K562 (cell line): ENCODE results near the gene ACSL5. TPM values are rescaled to one million over a fixed set of nuclear protein-coding genes. Genes with fewer than 3 reads are reported as not detected.
A peak's percentile ranks its signal among the peaks of the same experiment; 100 is the strongest.

Experiments
- ATAC-seq: fragments of 200-7000 bp; cut with Tn5 transposase; 3 replicates; pipeline ENCODE4 v1.9.1; 2020; ENCODE audit warnings: moderate library complexity
- BruUV-seq: library from RNA; stranded (reverse); fragments of 400-500 nt; replicated peaks from 2 replicates; lab custom pipeline; 2021; lab: Mats Ljungman, UMichigan
- CTCF ChIA-PET: fragments of 300-600 bp; formaldehyde crosslinking; extraction: SDS; loops from one replicate; lab custom pipeline; 2021; ENCODE audit warnings: low intra/inter-chr PET ratio; lab: Yijun Ruan, JAX
- POLR2A ChIA-PET: fragments of 300-600, 350-650 bp; sonication (Branson Sonifier 250); formaldehyde crosslinking; extraction: SDS; loops from one replicate; lab custom pipeline; 2021; ENCODE audit warnings: antibody characterized with exemption, inconsistent platforms; lab: Yijun Ruan, JAX
- DNase-seq, 4 experiments: peaks; one replicate each; pipeline versions ENCODE4 v3.0.0 to v3.0.0-alpha.2; 2011 to 2018; ENCODE audit warnings: low spot score in 3 of 4, mixed read lengths in 3 of 4; ENCODE audit errors: extremely low read depth in 1 of 4
- FAIRE-seq: peaks from 2 replicates; lab custom pipeline; 2011; peaks lifted over from hg19 to GRCh38; lab: Jason Lieb, UNC
- H2AFZ ChIP-seq: 2 replicates; pipeline ENCODE4 v1.6.0; 2011; ENCODE audit warnings: low read depth, low read length, control low read depth, inconsistent platforms
- H3K27ac ChIP-seq: fragments of 200-600 bp; 3 replicates; pipeline ENCODE4 v1.8.0; 2011; ENCODE audit warnings: low read depth, mild to moderate bottlenecking, control low read depth, inconsistent platforms, low read length, moderate library complexity, mixed read lengths; ENCODE audit errors: extremely low read depth
- H3K27me3 ChIP-seq, 2 experiments: fragments of 300-600 bp in 1 of 2; 2 replicates in 1 of 2; 3 replicates in 1 of 2; pipeline versions ENCODE4 v1.6.0 to v1.8.0; 2011; ENCODE audit warnings: inconsistent platforms in 2 of 2, low read length in 2 of 2, mild to moderate bottlenecking in 1 of 2, mixed read lengths in 1 of 2, moderate library complexity in 1 of 2; ENCODE audit not compliant: control insufficient read depth in 2 of 2, insufficient read depth in 2 of 2
- H3K36me3 ChIP-seq: fragments of 300-600 bp; 3 replicates; pipeline ENCODE4 v1.8.0; 2011; ENCODE audit warnings: mild to moderate bottlenecking, low read length, inconsistent platforms; ENCODE audit not compliant: control insufficient read depth, insufficient read depth
- H3K4me1 ChIP-seq, 2 experiments: fragments of 200-600 bp in 1 of 2; replicated peaks in 1 of 2; 2 replicates in 1 of 2; 3 replicates in 1 of 2; pipeline versions ENCODE4 v1.5.1 to v1.8.0; 2011; ENCODE audit warnings: inconsistent platforms in 2 of 2, low read length in 2 of 2, mild to moderate bottlenecking in 1 of 2, mixed read lengths in 1 of 2, moderate library complexity in 1 of 2; ENCODE audit not compliant: control insufficient read depth in 2 of 2, insufficient read depth in 2 of 2
- H3K4me2 ChIP-seq: 2 replicates; pipeline ENCODE4 v1.6.1; 2011; ENCODE audit warnings: low read length, control low read depth, inconsistent platforms, mixed read lengths; ENCODE audit not compliant: insufficient read depth
- H3K4me3 ChIP-seq: fragments of 200-600 bp; sonication (generic), shearing (Covaris generic); 2 replicates; pipeline ENCODE4 v1.5.1; 2016; ENCODE audit warnings: control low read depth, inconsistent platforms
- H3K79me2 ChIP-seq: fragments of 200-600 bp; 3 replicates; pipeline ENCODE4 v1.8.0; 2011; ENCODE audit warnings: low read length, inconsistent platforms; ENCODE audit not compliant: control insufficient read depth, insufficient read depth
- H3K9ac ChIP-seq, 2 experiments: 2 replicates each; pipeline versions ENCODE4 v1.6.0 to v1.6.1; 2011; ENCODE audit warnings: low read depth in 2 of 2, low read length in 2 of 2, control low read depth in 1 of 2, inconsistent platforms in 1 of 2, mild to moderate bottlenecking in 1 of 2, mixed read lengths in 1 of 2; ENCODE audit not compliant: insufficient read depth in 1 of 2
- H3K9me1 ChIP-seq: one replicate; pipeline ENCODE4 v1.6.0; 2011; ENCODE audit warnings: inconsistent platforms, mild to moderate bottlenecking, low read length, moderate library complexity; ENCODE audit not compliant: control insufficient read depth, insufficient read depth
- H3K9me3 ChIP-seq: replicated peaks from 2 replicates; pipeline ENCODE4 v1.5.1; 2011; ENCODE audit warnings: low read depth, low read length, inconsistent platforms; ENCODE audit not compliant: control insufficient read depth, insufficient read depth
- H4K20me1 ChIP-seq: replicated peaks from 2 replicates; pipeline ENCODE4 v1.6.1; 2011; ENCODE audit warnings: low read length, inconsistent platforms, mixed read lengths; ENCODE audit not compliant: control insufficient read depth, insufficient read depth
- CBFA2T3 ChIP-seq: fragments of 450-650 bp; IDR thresholded peaks from 2 replicates; pipeline ENCODE4 v1.6.1; 2017
- CBX3 ChIP-seq, 2 experiments: IDR thresholded peaks; 1 replicate in 1 of 2; 2 replicates in 1 of 2; pipeline ENCODE4 v1.6.1; 2012; ENCODE audit warnings: inconsistent platforms in 2 of 2, low read length in 2 of 2, borderline replicate concordance in 1 of 2, control low read depth in 1 of 2
- CHCHD3 ChIP-seq: fragments of 250-450 bp; sonication (Bioruptor Pico); IDR thresholded peaks from 2 replicates; pipeline ENCODE4 v2.1.2; 2022; ENCODE audit warnings: mild to moderate bottlenecking
- HMG20A ChIP-seq: fragments of 450-650 bp; formaldehyde crosslinking; conservative IDR thresholded peaks from 2 replicates; pipeline ENCODE4 v1.4.0; 2020; ENCODE audit warnings: mild to moderate bottlenecking, mixed read lengths
- MTA2 ChIP-seq: fragments of 450-650 bp; IDR thresholded peaks from 2 replicates; pipeline ENCODE4 v1.6.1; 2016; ENCODE audit warnings: low read depth
- MTF1 ChIP-seq: fragments of 250-450 bp; sonication (Bioruptor Pico); IDR thresholded peaks from 2 replicates; pipeline ENCODE4 v1.9.0; 2021; ENCODE audit warnings: moderate library complexity, mild to moderate bottlenecking, inconsistent platforms, borderline replicate concordance
- NFE2 ChIP-seq: IDR thresholded peaks from 2 replicates; pipeline ENCODE4 v1.6.1; 2014; ENCODE audit warnings: antibody characterized with exemption, low read depth
- NFIC ChIP-seq: fragments of 450-650 bp; IDR thresholded peaks from 2 replicates; pipeline ENCODE4 v1.6.1; 2017; ENCODE audit warnings: mild to moderate bottlenecking, inconsistent platforms
- NFIX ChIP-seq: fragments of 250-450 bp; sonication (Bioruptor Pico); IDR thresholded peaks from 2 replicates; pipeline ENCODE4 v1.4.0; 2020; ENCODE audit warnings: low read depth, mild to moderate bottlenecking, moderate library complexity
- NFXL1 ChIP-seq: fragments of 450-650 bp; formaldehyde crosslinking; IDR thresholded peaks from 2 replicates; pipeline ENCODE4 v1.4.0; 2021; ENCODE audit warnings: mild to moderate bottlenecking
- PHTF2 ChIP-seq: fragments of 250-450 bp; sonication (Bioruptor Pico); IDR thresholded peaks from 2 replicates; pipeline ENCODE4 v1.5.0; 2021; ENCODE audit warnings: mild to moderate bottlenecking
- PTTG1 ChIP-seq: fragments of 450-650 bp; IDR thresholded peaks from 2 replicates; pipeline ENCODE4 v1.6.1; 2016; ENCODE audit warnings: low read depth, mild to moderate bottlenecking, missing genetic modification characterization, missing compliant biosample characterization
- SMARCE1 ChIP-seq: fragments of 450-650 bp; IDR thresholded peaks from 2 replicates; pipeline ENCODE4 v1.7.1; 2016; ENCODE audit warnings: mild to moderate bottlenecking
- SRSF1 ChIP-seq: fragments of 200-400 bp; formaldehyde crosslinking; IDR thresholded peaks from 2 replicates; pipeline ENCODE4 v1.6.1; 2017; ENCODE audit warnings: mild to moderate bottlenecking, low read depth, low read length, moderate library complexity
- TAL1 ChIP-seq: fragments of 450-650 bp; IDR thresholded peaks from 2 replicates; pipeline ENCODE4 v1.6.1; 2016; ENCODE audit warnings: mild to moderate bottlenecking
- ZNF263 ChIP-seq: sonication (generic); formaldehyde crosslinking; IDR thresholded peaks from 2 replicates; pipeline ENCODE4 v1.8.0; 2022; ENCODE audit warnings: mild to moderate bottlenecking, missing genetic modification reagents, borderline replicate concordance
- ZNF431 ChIP-seq: sonication (generic); formaldehyde crosslinking; IDR thresholded peaks from 2 replicates; pipeline ENCODE4 v1.8.0; 2022; ENCODE audit warnings: mild to moderate bottlenecking, missing genetic modification reagents
- WGBS: fragments of 100-300 bp; shearing (Covaris generic); methylation state at CpG from one replicate; pipeline ENCODE4 v1.1.6; 2016; ENCODE audit warnings: low coverage, mixed read lengths; ENCODE audit not compliant: insufficient coverage; ENCODE audit errors: missing lambda C conversion rate; 5-methylcytosine and 5-hydroxymethylcytosine counted together
- in situ Hi-C: fragments of 300-500 bp; cut with MboI; formaldehyde crosslinking; loops from 4 replicates; pipeline ENCODE4 v1.15.0; 2018; ENCODE audit warnings: inconsistent platforms, mixed read lengths
- intact Hi-C: fragments of 100-400 bp; cut with micrococcal nuclease; formaldehyde crosslinking; loops from 2 replicates; pipeline ENCODE4 v1.14.2; 2022
- polyA plus RNA-seq, 8 experiments: library from polyadenylated mRNA; depleted of rRNA in 4 of 8; stranded (reverse) in 5 of 8; unstranded in 3 of 8; fragments of >200 nt; fragmentation: Nextera tagmentation in 2 of 8; fragmentation: Illumina TruSeq in 1 of 8; extraction: Ambion mirVana in 2 of 8; extraction: Trizol in 1 of 8; gene quantifications; 2 replicates each; pipeline versions ENCODE4 v1.2.1 to v1.2.3, GENCODE V29; 2011 to 2014; ENCODE audit warnings: inconsistent platforms in 1 of 8, missing spikeins in 1 of 8
- total RNA-seq, 7 experiments: library from RNA; depleted of rRNA in 6 of 7; stranded (reverse); fragments of >200 nt in 6 of 7; fragmentation: Illumina TruSeq in 2 of 7; extraction: Trizol in 2 of 7; gene quantifications; 2 replicates each; pipeline versions ENCODE4 v1.2.1 to v1.2.3, GENCODE V29; 2011 to 2021; ENCODE audit warnings: low replicate concordance in 1 of 7
- TF ChIP-seq, protein P1 (sequence below): fragments of 250-450 bp; sonication (Bioruptor Pico); IDR thresholded peaks from 2 replicates; pipeline ENCODE4 v1.8.0; 2021; ENCODE audit warnings: moderate library complexity, mild to moderate bottlenecking, inconsistent platforms
- TF ChIP-seq, protein P2 (sequence below): IDR thresholded peaks from 2 replicates; pipeline ENCODE4 v1.6.1; 2012; ENCODE audit warnings: low read depth, low read length, improper control_type of control experiment, borderline replicate concordance
- TF ChIP-seq, protein P3 (sequence below), 2 experiments: fragments of 450-650 bp; conservative IDR thresholded peaks; 2 replicates each; pipeline ENCODE4 v1.6.1; 2017; ENCODE audit warnings: mild to moderate bottlenecking in 2 of 2, moderate library complexity in 2 of 2

Gene ACSL5
- total and polyA plus RNA-seq, 9 of the 15 experiments (the other 6 are each of a cell fraction or from before 2014, with no cell fraction given): 0.19 to 1.4 (median 0.55) TPM

DNA sequence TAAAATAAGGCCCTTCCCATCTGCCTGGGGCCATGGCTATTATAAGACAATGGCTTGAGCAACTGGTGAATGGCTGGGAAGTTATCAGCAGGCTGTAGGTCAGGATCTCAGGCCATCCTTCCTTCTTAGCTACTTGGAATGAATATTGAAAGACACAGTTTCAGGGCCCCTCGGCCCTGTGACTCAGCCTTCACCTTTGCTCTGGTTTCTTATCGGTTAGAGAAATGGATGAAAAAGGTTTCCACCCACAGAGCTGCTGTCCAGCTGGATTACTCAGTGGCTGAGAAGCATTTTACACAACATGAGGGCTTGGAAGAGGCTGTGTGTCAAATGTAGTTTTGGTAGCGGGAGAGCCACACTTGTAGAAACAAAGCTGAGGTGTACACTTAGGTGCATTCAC lies 9.4 kb downstream of the ACSL5 start:
- DNase-seq (peak; percentile 63 to 90 (median 76)), FAIRE-seq (peak; percentile 99), ATAC-seq (peak; percentile 96)
- Histone ChIP-seq H3K27me3 (no peaks in the 10 kb centered on the region), H3K79me2 (no peaks in the 10 kb centered on the region), H3K4me3 (no peak overlapping the region), H3K27ac (peak overlapping the region; percentile 54; the same call in 2 of the 3 replicates), H4K20me1 (no peaks in the 10 kb centered on the region), H3K4me1 (peaks cover 11 to 15% of the 10 kb centered on the region in 2 experiments; a peak in 4 of 5 replicates), H3K9ac (no peak overlapping the region; a peak in 1 of 4 replicates), H3K9me3 (no peaks in the 10 kb centered on the region), H3K36me3 (no peaks in the 10 kb centered on the region), H3K9me1 (no peaks in the 10 kb centered on the region), H3K4me2 (peak overlapping the region; percentile 58), H2AFZ (peak overlapping the region; percentile 74)
- intact Hi-C loops (loop anchor here (2.0 kb wide), 1 partner anchor 35 kb away; no protein-coding TSS in a partner anchor), in situ Hi-C loops (no loop called here)
- BruUV-seq: no TSS peak
- ChIA-PET POLR2A (interaction anchor here (0.6 to 0.7 kb wide), 2 partner anchors 21 to 22 kb away, joined by 3 to 4 read pairs; no protein-coding TSS in a partner anchor), CTCF (no interaction called here)
- WGBS: 3% methylated on average over 3 of the region's 3 CpGs
- no peak for TF ChIP-seq SRSF1
- peak; percentile 88 for TF ChIP-seq NFIC
- peak in 1 of 2 experiments; percentile 46; a peak in 1 of 3 replicates for TF ChIP-seq CBX3 (IDR thresholded peaks at IDR 0.05; ENCODE audit: borderline replicate concordance in 1 of 2, low read length in 2 of 2)
- TF ChIP-seq, protein P1, sequence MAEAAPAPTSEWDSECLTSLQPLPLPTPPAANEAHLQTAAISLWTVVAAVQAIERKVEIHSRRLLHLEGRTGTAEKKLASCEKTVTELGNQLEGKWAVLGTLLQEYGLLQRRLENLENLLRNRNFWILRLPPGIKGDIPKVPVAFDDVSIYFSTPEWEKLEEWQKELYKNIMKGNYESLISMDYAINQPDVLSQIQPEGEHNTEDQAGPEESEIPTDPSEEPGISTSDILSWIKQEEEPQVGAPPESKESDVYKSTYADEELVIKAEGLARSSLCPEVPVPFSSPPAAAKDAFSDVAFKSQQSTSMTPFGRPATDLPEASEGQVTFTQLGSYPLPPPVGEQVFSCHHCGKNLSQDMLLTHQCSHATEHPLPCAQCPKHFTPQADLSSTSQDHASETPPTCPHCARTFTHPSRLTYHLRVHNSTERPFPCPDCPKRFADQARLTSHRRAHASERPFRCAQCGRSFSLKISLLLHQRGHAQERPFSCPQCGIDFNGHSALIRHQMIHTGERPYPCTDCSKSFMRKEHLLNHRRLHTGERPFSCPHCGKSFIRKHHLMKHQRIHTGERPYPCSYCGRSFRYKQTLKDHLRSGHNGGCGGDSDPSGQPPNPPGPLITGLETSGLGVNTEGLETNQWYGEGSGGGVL (CRISPR knock-in tag): no peak
- TF ChIP-seq NFIX (CRISPR knock-in tag): no peak
- TF ChIP-seq, protein P2, sequence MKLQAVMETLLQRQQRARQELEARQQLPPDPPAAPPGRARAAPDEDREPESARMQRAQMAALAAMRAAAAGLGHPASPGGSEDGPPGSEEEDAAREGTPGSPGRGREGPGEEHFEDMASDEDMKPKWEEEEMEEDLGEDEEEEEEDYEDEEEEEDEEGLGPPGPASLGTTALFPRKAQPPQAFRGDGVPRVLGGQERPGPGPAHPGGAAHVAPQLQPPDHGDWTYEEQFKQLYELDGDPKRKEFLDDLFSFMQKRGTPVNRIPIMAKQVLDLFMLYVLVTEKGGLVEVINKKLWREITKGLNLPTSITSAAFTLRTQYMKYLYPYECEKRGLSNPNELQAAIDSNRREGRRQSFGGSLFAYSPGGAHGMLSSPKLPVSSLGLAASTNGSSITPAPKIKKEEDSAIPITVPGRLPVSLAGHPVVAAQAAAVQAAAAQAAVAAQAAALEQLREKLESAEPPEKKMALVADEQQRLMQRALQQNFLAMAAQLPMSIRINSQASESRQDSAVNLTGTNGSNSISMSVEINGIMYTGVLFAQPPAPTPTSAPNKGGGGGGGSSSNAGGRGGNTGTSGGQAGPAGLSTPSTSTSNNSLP: no peak
- TF ChIP-seq TAL1: peak; percentile 53; the same call in 1 of the 2 replicates
- TF ChIP-seq PTTG1 (tag): no peak
- peak; percentile 74 for TF ChIP-seq SMARCE1
- no peak for TF ChIP-seq MTF1 (CRISPR knock-in tag)
- peak; percentile 70 for TF ChIP-seq NFE2
- TF ChIP-seq ZNF263: no peak
- no peak for TF ChIP-seq NFXL1 (CRISPR knock-in tag)
- no peak for TF ChIP-seq ZNF431 (CRISPR knock-in tag)
- TF ChIP-seq MTA2: peak; percentile 39; the same call in 1 of the 2 replicates
- TF ChIP-seq PHTF2 (CRISPR knock-in tag): no peak
- TF ChIP-seq, protein P3, sequence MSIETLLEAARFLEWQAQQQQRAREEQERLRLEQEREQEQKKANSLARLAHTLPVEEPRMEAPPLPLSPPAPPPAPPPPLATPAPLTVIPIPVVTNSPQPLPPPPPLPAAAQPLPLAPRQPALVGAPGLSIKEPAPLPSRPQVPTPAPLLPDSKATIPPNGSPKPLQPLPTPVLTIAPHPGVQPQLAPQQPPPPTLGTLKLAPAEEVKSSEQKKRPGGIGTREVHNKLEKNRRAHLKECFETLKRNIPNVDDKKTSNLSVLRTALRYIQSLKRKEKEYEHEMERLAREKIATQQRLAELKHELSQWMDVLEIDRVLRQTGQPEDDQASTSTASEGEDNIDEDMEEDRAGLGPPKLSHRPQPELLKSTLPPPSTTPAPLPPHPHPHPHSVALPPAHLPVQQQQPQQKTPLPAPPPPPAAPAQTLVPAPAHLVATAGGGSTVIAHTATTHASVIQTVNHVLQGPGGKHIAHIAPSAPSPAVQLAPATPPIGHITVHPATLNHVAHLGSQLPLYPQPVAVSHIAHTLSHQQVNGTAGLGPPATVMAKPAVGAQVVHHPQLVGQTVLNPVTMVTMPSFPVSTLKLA (conservative IDR thresholded peaks at IDR 0.05): peak in 1 of 2 experiments; percentile 40; a peak in 1 of 4 replicates
- TF ChIP-seq HMG20A (CRISPR knock-in tag): no peak
- TF ChIP-seq CBFA2T3: peak; percentile 91
- TF ChIP-seq CHCHD3: no peak
